Duodenal mucosa (tissue), 2 donors: Measurements from ENCODE around the gene CLEC12A.

Source experiments
- H3K27ac ChIP-seq: one replicate; pipeline ENCODE4 v1.7.0; 2013; ENCODE audit warnings: low read depth, low read length
- H3K27me3 ChIP-seq, 2 donors: one replicate each; pipeline ENCODE4 v1.7.0; 2013; ENCODE audit warnings: low read length in 2 of 2, control low read depth in 1 of 2; ENCODE audit not compliant: insufficient read depth in 2 of 2, control insufficient read depth in 1 of 2
- H3K36me3 ChIP-seq, 2 donors: one replicate each; pipeline ENCODE4 v1.7.0; 2013; ENCODE audit warnings: low read length in 2 of 2, control low read depth in 1 of 2; ENCODE audit not compliant: insufficient read depth in 2 of 2, control insufficient read depth in 1 of 2
- H3K4me1 ChIP-seq, 2 donors: one replicate each; pipeline ENCODE4 v1.7.0; 2013; ENCODE audit warnings: low read length in 2 of 2, control low read depth in 1 of 2; ENCODE audit not compliant: insufficient read depth in 2 of 2, control insufficient read depth in 1 of 2
- H3K4me3 ChIP-seq, 2 donors: one replicate each; pipeline ENCODE4 v1.7.0; 2013; ENCODE audit warnings: low read length in 2 of 2, low read depth in 1 of 2
- H3K9ac ChIP-seq, 2 donors: one replicate each; pipeline ENCODE4 v1.7.0; 2013; ENCODE audit warnings: low read length in 2 of 2, low read depth in 1 of 2
- H3K9me3 ChIP-seq, 2 donors: one replicate each; pipeline ENCODE4 v1.7.0; 2013; ENCODE audit warnings: low read length in 2 of 2, control low read depth in 1 of 2; ENCODE audit not compliant: control insufficient read depth in 1 of 2

The CLEC12A gene

GRCh38 chr12:10027721-10028120 lies 56.5 kb downstream of the CLEC12A start:
- Histone ChIP-seq H3K9ac (no peak overlapping the region), H3K36me3 (no peaks in the 10 kb centered on the region), H3K4me1 (no peaks in the 10 kb centered on the region), H3K27me3 (no peaks in the 10 kb centered on the region), H3K9me3 (no peaks in the 10 kb centered on the region), H3K4me3 (no peak overlapping the region), H3K27ac (no peak overlapping the region)

GRCh38 chr12:10030446-10030845 lies 59.2 kb downstream of the CLEC12A start, which contains the start of gene CLEC9A:
CLEC9A (plus strand) TSS chr12:10030682; CDS start chr12:10052688, 22,006 bp downstream.
- Histone ChIP-seq H3K4me3 (no peak within 1 kb of the TSS), H3K27ac (no peak within 1 kb of the TSS), H3K27me3 (no peaks in the 10 kb centered on the region), H3K4me1 (no peaks in the 10 kb centered on the region), H3K9ac (no peak within 1 kb of the TSS), H3K36me3 (no peaks in the 10 kb centered on the region), H3K9me3 (no peaks in the 10 kb centered on the region)

GRCh38 chr12:10031321-10031720 lies 60.1 kb downstream of the CLEC12A start:
- no peaks in the 10 kb centered on the region for H3K9me3 ChIP-seq
- H3K4me1 ChIP-seq, result no peaks in the 10 kb centered on the region
- no peak overlapping the region for H3K27ac ChIP-seq
- H3K4me3 ChIP-seq, result no peak overlapping the region
- H3K9ac ChIP-seq, result no peak overlapping the region
- no peaks in the 10 kb centered on the region for H3K36me3 ChIP-seq
- no peaks in the 10 kb centered on the region for H3K27me3 ChIP-seq

GRCh38 chr12:10031771-10032175 lies 60.6 kb downstream of the CLEC12A start:
- H3K27ac ChIP-seq, result no peak overlapping the region
- H3K4me1 ChIP-seq, result no peaks in the 10 kb centered on the region
- H3K9ac ChIP-seq, result no peak overlapping the region
- H3K36me3 ChIP-seq, result no peaks in the 10 kb centered on the region
- no peaks in the 10 kb centered on the region for H3K9me3 ChIP-seq
- H3K4me3 ChIP-seq, result no peak overlapping the region
- no peaks in the 10 kb centered on the region for H3K27me3 ChIP-seq

GRCh38 chr12:10033783-10034545 lies 62.8 kb downstream of the CLEC12A start:
- H3K27ac ChIP-seq, result no peak overlapping the region
- no peaks in the 10 kb centered on the region for H3K27me3 ChIP-seq
- no peaks in the 10 kb centered on the region for H3K4me1 ChIP-seq
- no peak overlapping the region for H3K4me3 ChIP-seq
- no peaks in the 10 kb centered on the region for H3K9me3 ChIP-seq
- no peaks in the 10 kb centered on the region for H3K36me3 ChIP-seq
- H3K9ac ChIP-seq, result no peak overlapping the region
